Prostate gland (tissue), 2 donors: ENCODE measurements around the gene SCGB1C1.

Source experiments
- CTCF ChIP-seq, 4 experiments: fragments of 200-600 bp in 2 of 4; fragments of 450-650 bp in 2 of 4; sonication (generic) in 2 of 4; IDR thresholded peaks; 1 replicate in 3 of 4; 2 replicates in 1 of 4; pipeline ENCODE4 v1.5.1; 2016 to 2019; ENCODE audit warnings: antibody characterized with exemption in 4 of 4, mild to moderate bottlenecking in 2 of 4, moderate library complexity in 2 of 4
- POLR2A ChIP-seq: fragments of 450-650 bp; IDR thresholded peaks from one replicate; pipeline ENCODE4 v1.6.1; 2016; ENCODE audit warnings: antibody characterized with exemption, mild to moderate bottlenecking
- POLR2AphosphoS5 ChIP-seq: sonication (generic); formaldehyde crosslinking; IDR thresholded peaks from one replicate; pipeline ENCODE4 v1.6.1; 2017; ENCODE audit warnings: antibody characterized with exemption

- TF ChIP-seq POLR2AphosphoS5 (no peak), POLR2A (no peak), CTCF (IDR thresholded peaks at IDR 0.05) (no peak)
These were observed 14.9 kb downstream of the SCGB1C1 start for GRCh38 chr11:207863-208180.
